ENCODE measurements around the gene LEFTY2.
A peak's percentile ranks its signal among the peaks of the same experiment; 100 is the strongest.
"Not testable (repeated sequence)": the region's sequence is repeated elsewhere in the genome, so short reads cannot be mapped to it uniquely, and the experiment has no call there.

LEFTY2 gene

DNA sequence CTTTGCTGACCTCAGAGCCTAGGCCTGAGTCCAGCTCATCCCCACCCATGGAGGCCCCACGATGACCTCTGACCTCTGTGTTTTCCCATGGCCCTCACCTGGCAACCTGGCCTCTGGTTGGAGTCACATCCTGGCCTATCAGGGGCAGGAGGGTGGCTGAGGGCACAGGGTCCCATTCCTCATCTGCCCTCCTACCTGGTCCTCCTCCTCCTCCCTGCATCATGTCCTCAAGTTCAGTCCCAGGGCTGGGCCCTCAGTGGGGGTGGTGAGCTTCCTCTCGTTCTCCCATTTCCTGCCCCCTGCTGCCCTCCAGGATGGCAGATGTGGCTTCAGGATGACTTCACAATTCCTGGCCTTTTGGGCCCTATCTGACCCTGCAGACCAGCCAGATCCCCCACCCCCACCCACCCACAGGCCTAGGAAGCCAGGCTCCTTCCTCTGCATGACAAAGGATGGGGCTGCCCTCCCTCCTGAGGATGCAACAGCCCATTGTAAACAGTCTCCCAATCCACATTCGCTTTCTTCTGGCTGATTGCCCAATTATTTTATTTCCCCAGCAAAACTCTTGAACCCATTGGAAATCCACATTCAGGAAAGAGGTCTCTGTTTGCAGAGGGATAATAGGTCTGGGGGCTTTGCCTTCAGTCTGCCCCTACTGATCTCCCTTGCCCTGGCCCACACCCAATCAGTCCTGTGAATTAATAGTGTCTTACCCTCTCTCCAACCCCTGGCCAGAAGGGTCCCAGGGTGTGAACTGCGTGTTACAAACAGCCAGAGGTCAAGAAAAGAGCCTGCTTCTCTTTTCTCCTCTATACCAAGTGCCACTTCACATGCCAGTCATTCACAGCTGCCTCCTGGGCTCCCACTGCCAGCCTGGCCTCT lies 41.7 kb downstream of the LEFTY2 start:
- no peak for DNase-seq

DNA sequence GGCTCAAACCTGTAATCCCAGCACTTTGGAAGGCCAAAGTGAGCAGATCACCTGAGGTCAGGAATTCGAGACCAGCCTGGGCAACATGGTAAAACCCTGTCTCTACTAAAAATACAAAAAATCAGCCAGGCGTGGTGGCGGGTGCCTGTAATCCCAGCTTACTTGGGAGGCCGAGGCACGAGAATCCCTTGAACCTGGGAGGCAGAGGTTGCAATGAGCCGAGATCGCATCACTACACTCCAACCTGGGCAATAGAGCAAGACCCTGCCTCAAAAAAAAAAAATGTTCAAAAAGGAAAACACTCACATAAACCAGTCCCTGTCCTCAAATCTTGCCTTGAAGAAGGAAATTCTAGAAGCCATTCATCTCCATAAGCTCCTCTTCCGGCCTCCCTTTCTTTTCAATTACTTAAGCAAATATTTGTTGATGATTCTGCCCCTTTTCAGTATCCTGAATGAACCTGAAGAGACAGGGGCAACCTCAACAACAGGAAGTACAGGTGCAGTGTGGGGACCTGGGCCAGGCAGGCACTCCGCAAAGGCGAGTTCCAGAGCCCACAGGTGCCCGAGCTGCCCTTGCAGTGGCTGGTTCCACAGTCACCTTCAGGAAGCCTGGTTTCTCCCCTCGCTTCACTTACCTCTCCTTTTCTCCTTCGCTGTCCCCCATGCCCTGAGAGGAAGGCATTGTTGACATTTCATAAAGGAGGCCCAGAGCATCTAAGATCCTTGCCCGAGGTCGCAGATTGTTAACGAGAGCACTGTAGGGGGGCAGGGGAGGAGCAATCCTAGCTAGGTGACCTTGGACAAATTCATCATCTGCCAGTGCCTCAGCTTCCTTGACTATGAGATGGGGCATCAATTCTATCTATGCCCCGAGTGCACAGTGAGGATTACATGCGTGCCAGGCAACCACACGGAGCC lies 43.2 kb downstream of the LEFTY2 start:
- peak; percentile 55 for DNase-seq

- peak; percentile 81 for DNase-seq
Observed at GRCh38 chr1:225896937-225897549, 44.0 kb downstream of the LEFTY2 start.

DNA sequence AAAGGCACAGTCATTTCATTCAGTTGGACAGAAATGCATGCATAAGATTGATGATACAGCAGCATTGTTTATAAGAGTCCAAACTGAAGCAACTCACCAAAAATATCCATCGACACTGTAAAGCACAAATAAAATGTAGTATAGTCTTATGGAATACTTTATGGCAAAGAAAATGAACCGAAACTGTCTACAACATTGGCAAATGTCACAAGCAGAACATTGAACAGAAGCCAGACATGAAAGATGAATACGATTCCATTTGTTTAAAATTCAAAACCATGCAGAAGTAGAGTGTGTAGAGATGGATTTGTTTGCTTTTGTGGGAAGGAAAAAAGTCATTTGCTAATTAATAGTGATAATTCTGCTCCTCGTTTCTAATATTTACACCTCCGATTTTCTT lies 44.5 kb downstream of the LEFTY2 start:
- DNase-seq, result no peak

- DNase-seq, result no peak
Observed at GRCh38 chr1:225892307-225892706, 48.7 kb downstream of the LEFTY2 start.

DNA sequence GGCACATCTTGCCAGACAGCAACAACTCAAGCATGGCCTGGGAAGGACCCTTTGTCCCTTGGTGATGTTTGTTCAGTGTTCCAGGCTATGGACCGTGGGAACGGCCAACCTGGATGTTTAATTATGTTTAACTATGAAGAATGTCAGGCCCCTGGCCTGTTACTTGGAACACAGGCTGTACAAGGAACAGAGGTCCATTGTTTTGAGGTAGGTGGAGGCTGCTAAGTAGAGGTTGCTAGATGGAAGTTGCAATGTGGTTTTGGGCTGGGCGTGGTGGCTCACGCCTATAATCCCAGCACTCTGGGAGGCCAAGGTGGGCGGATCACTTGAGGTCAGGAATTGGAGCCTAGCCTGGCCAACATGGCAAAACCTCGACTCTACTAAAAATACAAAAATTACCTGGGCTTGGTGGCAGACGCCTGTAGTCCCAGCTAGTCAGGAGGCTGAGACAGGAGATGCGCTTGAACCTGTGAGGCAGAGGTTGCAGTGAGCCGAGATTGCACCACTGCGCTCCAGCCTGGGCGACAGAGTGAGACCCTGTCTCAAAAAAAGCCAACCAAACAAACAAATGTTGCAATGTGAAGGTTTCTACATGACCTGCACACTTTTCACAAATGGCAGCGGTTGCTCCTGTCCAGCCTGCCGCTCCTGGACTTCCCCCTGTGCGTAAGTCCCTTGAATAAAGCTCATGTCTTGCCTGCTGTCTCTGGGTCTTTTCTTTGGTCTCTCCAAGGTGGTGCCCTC lies 49.6 kb downstream of the LEFTY2 start:
- no peak for DNase-seq

- no peak for DNase-seq
Observed at GRCh38 chr1:225890346-225891228, 50.4 kb downstream of the LEFTY2 start.

DNA sequence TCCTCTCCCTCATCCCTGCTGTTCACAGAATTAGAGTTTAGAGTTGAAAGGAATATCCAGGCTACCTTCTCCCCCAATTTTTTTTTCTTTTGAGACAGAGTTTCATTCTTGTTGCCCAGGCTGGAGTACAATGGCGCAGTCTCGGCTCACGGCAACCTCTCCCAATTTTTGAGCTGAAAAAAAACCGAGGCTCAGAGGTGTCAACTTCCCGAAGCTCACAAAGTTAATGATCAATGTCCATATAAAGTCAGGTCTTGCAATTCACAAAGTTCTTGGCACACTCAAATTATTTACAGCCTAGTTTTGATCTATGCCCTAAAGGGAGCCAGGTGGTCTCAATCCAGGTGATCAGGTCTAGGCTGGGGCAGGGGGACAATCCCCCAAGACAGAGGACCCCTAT lies 51.3 kb downstream of the LEFTY2 start:
- no peak for DNase-seq

DNA sequence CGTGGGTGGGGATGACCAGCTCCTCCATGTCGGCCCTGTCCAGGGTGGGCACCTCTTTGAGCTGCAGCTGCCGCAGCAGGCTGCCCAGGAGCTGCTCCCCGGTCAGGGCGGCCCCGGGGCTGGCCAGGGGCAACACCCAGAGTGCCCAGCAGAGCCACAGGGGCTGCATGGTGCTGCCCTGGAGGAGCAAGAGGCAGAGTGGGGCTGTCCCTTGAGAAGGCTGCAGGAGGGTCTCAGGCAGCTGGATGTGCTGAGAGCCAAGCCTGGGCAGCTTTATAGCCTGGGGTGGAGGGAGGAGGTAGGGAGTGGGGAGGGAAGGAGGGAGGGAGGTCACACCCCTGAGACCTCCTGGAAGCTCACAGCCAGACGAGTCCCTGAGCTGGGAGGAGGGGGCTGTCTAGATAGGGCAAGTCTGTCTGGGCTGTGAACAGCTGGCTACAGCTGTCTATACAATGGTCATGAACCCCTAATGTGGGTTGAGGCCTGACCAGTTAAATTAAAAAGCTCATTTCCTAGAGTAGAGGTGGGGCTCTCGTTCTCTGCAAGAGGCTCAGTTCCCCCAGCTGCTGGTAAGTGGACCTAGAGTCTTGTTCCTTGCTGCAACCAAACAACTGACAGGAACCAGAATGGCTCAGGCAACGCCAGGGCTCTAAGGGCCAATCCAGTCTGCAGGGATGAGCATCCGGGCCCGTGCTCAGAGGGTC lies 52.0 kb downstream of the LEFTY2 start, which contains the start of gene LEFTY1:
Gene LEFTY1, minus strand, starts transcription at position 249 of the 704 bp plus-strand sequence. Its CDS starts 80 bp downstream, at position 169.
- DNase-seq, result no peak

DNA sequence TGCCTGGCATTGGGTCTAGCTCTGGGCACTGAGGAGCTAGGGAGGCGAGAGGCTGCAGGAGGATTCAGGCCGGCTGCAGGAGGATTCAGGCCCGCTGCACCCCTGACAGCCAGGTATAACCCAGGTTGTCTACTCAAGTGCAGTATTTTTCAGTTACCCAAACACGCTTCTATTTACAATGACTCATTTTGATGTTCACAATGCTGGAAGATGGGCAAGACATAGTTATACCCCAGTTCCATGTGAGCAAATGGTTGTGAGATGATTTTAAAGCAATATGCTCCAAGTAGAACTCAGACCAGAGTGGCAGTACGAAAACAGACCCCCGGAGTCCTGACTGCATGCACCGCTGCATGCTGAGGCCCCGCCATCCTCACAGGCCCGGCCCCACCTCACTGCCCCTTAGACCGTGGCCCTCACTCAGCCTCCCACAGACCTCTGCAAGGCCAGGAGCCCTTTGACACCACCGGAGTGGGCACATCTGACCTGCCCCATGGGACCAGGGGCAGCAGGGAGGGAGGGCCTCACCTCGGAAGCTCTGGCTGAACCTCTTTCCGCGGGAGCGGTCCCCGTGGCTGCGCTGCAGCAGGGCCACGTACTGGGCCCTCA lies 52.6 kb downstream of the LEFTY2 start:
- DNase-seq, result no peak

DNA sequence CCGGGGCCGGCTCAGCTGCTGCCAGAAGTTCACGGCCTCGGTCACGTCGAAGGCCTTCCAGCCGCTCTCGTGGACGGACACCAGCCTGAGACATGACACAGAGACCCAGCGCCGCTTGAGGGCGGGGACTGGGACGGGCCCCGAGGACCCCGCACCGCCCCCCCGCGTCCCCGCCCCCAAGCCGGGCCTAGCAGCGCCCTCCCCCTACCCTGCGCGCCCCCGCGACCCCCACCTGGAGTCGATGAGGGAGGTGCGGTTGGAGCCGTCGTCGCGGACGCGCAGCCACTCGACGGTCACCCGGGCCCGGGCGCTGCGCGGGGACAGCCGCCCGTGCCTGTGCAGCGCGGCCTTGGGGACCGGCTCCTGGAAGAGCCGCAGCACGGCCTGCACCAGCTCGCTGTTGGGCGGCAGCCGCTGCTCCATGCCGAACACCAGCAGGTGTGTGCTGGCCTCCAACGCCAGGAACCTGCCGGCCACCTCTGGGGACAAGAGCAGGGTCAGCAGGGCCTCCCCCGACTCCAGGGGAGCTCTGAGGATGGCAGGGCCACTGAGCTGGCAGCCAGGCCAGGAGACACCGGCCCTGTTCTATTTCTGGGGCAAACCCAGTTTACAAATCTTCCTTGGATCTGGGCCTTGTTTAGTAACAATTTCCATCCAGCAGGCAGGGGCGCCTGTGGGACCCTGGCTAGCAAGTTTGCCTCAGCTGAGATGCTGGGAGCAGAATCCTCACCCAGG lies 53.3 kb downstream of the LEFTY2 start:
- DNase-seq, result not testable (repeated sequence)

- no peak for DNase-seq
Observed at GRCh38 chr1:225887030-225887314, 54.0 kb downstream of the LEFTY2 start.

All from CD4-positive, alpha-beta T cell treated with Interferon gamma for 1 hour (primary cell).